GF-D8 (cell line): ENCODE measurements around the gene MYO1A.

Experiments used
- DNase-seq: peaks from one replicate; lab custom pipeline; 2025; lab: John Stamatoyannopoulos, UW

MYO1A gene

GRCh38 chr12:57012600-57013465 is 37.1 kb downstream of the MYO1A start:
- DNase-seq, result no peak

GRCh38 chr12:57011438-57012424 is 38.2 kb downstream of the MYO1A start:
- no peak for DNase-seq

- no peak for DNase-seq
These were observed 39.2 kb downstream of the MYO1A start for GRCh38 chr12:57010627-57011247.

GRCh38 chr12:57009949-57010626 is 39.8 kb downstream of the MYO1A start:
- no peak for DNase-seq

GRCh38 chr12:57008178-57008577 is 41.8 kb downstream of the MYO1A start:
- peak; percentile 60 for DNase-seq

- no peak for DNase-seq
These were observed 43.0 kb downstream of the MYO1A start for GRCh38 chr12:57006809-57007475.

- no peak for DNase-seq
These were observed 43.7 kb downstream of the MYO1A start, which contains the start of gene ZBTB39 for GRCh38 chr12:57005980-57006808. TSS of gene ZBTB39 (minus strand) at chr12:57006546. CDS start at chr12:57004917, 1,629 bp downstream.

- no peak for DNase-seq
These were observed 45.3 kb downstream of the MYO1A start for GRCh38 chr12:57004651-57005050.

- no peak for DNase-seq
These were observed 46.5 kb downstream of the MYO1A start for GRCh38 chr12:57003395-57003794.

GRCh38 chr12:57001448-57001906 is 48.5 kb downstream of the MYO1A start:
- no peak for DNase-seq

GRCh38 chr12:57000393-57000792 is 49.5 kb downstream of the MYO1A start:
- DNase-seq, result no peak

GRCh38 chr12:56999456-56999855 is 50.5 kb downstream of the MYO1A start:
- DNase-seq, result no peak

- no peak for DNase-seq
These were observed 50.9 kb downstream of the MYO1A start for GRCh38 chr12:56998981-56999380.

GRCh38 chr12:56998316-56998715 is 51.6 kb downstream of the MYO1A start:
- DNase-seq, result no peak

- DNase-seq, result no peak
These were observed 53.0 kb downstream of the MYO1A start for GRCh38 chr12:56996793-56997545.

- DNase-seq, result no peak
These were observed 53.9 kb downstream of the MYO1A start for GRCh38 chr12:56995930-56996496.

GRCh38 chr12:56995201-56995929 is 54.6 kb downstream of the MYO1A start:
- DNase-seq, result no peak

GRCh38 chr12:56994231-56994746 is 55.6 kb downstream of the MYO1A start:
- no peak for DNase-seq
